NCI-H82 (cell line): Measurements from ENCODE around the gene ADARB2.

ENCODE experiments used
- DNase-seq: peaks from one replicate; lab custom pipeline; 2025; lab: John Stamatoyannopoulos, UW

ADARB2 gene

GRCh38 chr10:1187151-1187854, 550.0 kb downstream of the ADARB2 start:
- DNase-seq: no peak

GRCh38 chr10:1186683-1186990, 550.7 kb downstream of the ADARB2 start:
- no peak for DNase-seq

GRCh38 chr10:1185911-1186682, 551.2 kb downstream of the ADARB2 start:
- DNase-seq: no peak

- DNase-seq: no peak
Measured at GRCh38 chr10:1184541-1185430, 552.5 kb downstream of the ADARB2 start.

- DNase-seq: no peak
Measured at GRCh38 chr10:1183701-1184100, 553.6 kb downstream of the ADARB2 start.

GRCh38 chr10:1183033-1183396, 554.3 kb downstream of the ADARB2 start:
- DNase-seq: no peak

GRCh38 chr10:1182280-1183032, 554.9 kb downstream of the ADARB2 start:
- no peak for DNase-seq

- DNase-seq: peak; percentile 3
Measured at GRCh38 chr10:1180836-1181235, 556.5 kb downstream of the ADARB2 start.

GRCh38 chr10:1180071-1180730, 557.1 kb downstream of the ADARB2 start:
- DNase-seq: no peak

- no peak for DNase-seq
Measured at GRCh38 chr10:1179346-1180070, 557.8 kb downstream of the ADARB2 start.

GRCh38 chr10:1178506-1178905, 558.8 kb downstream of the ADARB2 start:
- DNase-seq: no peak

GRCh38 chr10:1177936-1178335, 559.4 kb downstream of the ADARB2 start:
- no peak for DNase-seq

GRCh38 chr10:1175956-1176565, 561.3 kb downstream of the ADARB2 start:
- no peak for DNase-seq

GRCh38 chr10:1174022-1174421, 563.3 kb downstream of the ADARB2 start:
- DNase-seq: no peak

GRCh38 chr10:1173091-1173490, 564.2 kb downstream of the ADARB2 start:
- no peak for DNase-seq

- no peak for DNase-seq
Measured at GRCh38 chr10:1172256-1172984, 564.9 kb downstream of the ADARB2 start.

GRCh38 chr10:1171586-1171985, 565.7 kb downstream of the ADARB2 start:
- DNase-seq: no peak

- no peak for DNase-seq
Measured at GRCh38 chr10:1171182-1171581, 566.1 kb downstream of the ADARB2 start.

GRCh38 chr10:1170867-1171180, 566.5 kb downstream of the ADARB2 start:
- no peak for DNase-seq
